Spleen (tissue), 7 donors: Measurements from ENCODE around the gene TACC3.

Experiments
- POLR2A ChIP-seq, 3 donors: fragments of 450-650 bp; IDR thresholded peaks; one replicate each; pipeline ENCODE4 v1.5.1; 2017; ENCODE audit warnings: antibody characterized with exemption in 3 of 3, mild to moderate bottlenecking in 1 of 3
- TF ChIP-seq, protein P1 (sequence below), 11 experiments: fragments of 200-600 bp in 7 of 11; fragments of 450-650 bp in 4 of 11; sonication (generic) in 4 of 11; IDR thresholded peaks in 8 of 11; conservative IDR thresholded peaks in 3 of 11; 1 replicate in 7 of 11; 2 replicates in 4 of 11; pipeline versions ENCODE4 v1.4.0 to v1.8.0; 2016 to 2021; ENCODE audit warnings: antibody characterized with exemption in 11 of 11, inconsistent platforms in 4 of 11, mild to moderate bottlenecking in 1 of 11
- donor health status: DM: no; HTN: no; CAD: no; lungs with moderate emphysema.
- donor health status: DM: no; HTN: no; CAD: no.
- donor health status: DM: no; HTN: no; CAD: no.

DNA sequence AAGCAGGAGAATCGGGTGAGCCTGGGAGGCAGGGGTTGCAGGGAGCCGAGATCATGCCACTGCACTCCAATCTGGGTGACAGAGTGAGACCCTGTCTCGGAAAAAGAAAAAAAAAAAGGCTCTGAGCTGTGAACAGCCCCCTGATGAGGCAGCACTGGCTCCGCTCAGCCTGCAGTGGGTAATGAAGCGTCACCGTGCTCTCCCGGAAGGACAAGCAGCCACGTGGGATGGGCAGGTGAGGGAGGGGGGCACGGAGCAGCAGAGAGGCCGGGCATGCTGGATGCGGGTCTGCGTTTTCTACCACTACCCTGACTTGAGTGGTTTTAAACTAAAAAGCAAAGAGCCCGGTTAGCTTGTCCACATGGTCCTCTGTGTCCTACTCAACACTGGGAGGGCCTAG is 15.5 kb downstream of the TACC3 start:
- TF ChIP-seq, protein P1, sequence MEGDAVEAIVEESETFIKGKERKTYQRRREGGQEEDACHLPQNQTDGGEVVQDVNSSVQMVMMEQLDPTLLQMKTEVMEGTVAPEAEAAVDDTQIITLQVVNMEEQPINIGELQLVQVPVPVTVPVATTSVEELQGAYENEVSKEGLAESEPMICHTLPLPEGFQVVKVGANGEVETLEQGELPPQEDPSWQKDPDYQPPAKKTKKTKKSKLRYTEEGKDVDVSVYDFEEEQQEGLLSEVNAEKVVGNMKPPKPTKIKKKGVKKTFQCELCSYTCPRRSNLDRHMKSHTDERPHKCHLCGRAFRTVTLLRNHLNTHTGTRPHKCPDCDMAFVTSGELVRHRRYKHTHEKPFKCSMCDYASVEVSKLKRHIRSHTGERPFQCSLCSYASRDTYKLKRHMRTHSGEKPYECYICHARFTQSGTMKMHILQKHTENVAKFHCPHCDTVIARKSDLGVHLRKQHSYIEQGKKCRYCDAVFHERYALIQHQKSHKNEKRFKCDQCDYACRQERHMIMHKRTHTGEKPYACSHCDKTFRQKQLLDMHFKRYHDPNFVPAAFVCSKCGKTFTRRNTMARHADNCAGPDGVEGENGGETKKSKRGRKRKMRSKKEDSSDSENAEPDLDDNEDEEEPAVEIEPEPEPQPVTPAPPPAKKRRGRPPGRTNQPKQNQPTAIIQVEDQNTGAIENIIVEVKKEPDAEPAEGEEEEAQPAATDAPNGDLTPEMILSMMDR (IDR thresholded peaks at IDR 0.05 in 8 of 11, conservative IDR thresholded peaks at IDR 0.05 in 3 of 11): no peak
- TF ChIP-seq POLR2A (IDR thresholded peaks at IDR 0.05): no peak
